Ascending aorta (tissue), 2 donors: ENCODE measurements around the gene OPN4. TPM values are rescaled to one million over a fixed set of nuclear protein-coding genes. Genes with fewer than 3 reads are reported as not detected.

Source experiments
- DNase-seq, 2 donors: peaks; one replicate each; pipeline ENCODE4 v3.0.0-alpha.2; 2019; ENCODE audit warnings: low spot score in 2 of 2
- H3K27ac ChIP-seq, 2 donors: fragments of 200-600 bp; sonication (generic); one replicate each; pipeline ENCODE4 v1.5.1; 2016 to 2017; ENCODE audit warnings: mild to moderate bottlenecking in 1 of 2
- H3K27me3 ChIP-seq: fragments of 200-600 bp; sonication (generic); one replicate; pipeline ENCODE4 v1.5.1; 2017
- H3K36me3 ChIP-seq, 2 donors: fragments of 200-600 bp; sonication (generic); one replicate each; pipeline ENCODE4 v1.5.1; 2016
- H3K4me1 ChIP-seq, 2 donors: fragments of 200-600 bp; sonication (generic); one replicate each; pipeline ENCODE4 v1.5.1; 2016 to 2017; ENCODE audit warnings: mild to moderate bottlenecking in 1 of 2
- H3K4me3 ChIP-seq, 2 donors: fragments of 200-600 bp; sonication (generic); one replicate each; pipeline ENCODE4 v1.5.1; 2016 to 2017; ENCODE audit warnings: mild to moderate bottlenecking in 1 of 2
- H3K9me3 ChIP-seq, 2 donors: fragments of 200-600 bp; sonication (generic); one replicate each; pipeline ENCODE4 v1.5.1; 2016
- intact Hi-C: fragments of 100-400 bp; cut with DNase I; formaldehyde crosslinking; loops from one replicate; pipeline ENCODE4 v1.15.1; 2023
- total RNA-seq: library from RNA; depleted of rRNA; stranded (reverse); fragments of >200 nt; gene quantifications from one replicate; pipeline ENCODE4 v1.1.0, GENCODE V29; 2016
- TF ChIP-seq, protein P1 (sequence below), 3 experiments: fragments of 200-600 bp in 2 of 3; fragments of 450-650 bp in 1 of 3; sonication (generic) in 2 of 3; IDR thresholded peaks; one replicate each; pipeline ENCODE4 v1.5.1; 2016 to 2019; ENCODE audit warnings: antibody characterized with exemption in 3 of 3, mild to moderate bottlenecking in 1 of 3, moderate library complexity in 1 of 3

OPN4 gene
- total RNA-seq, 1 donor from 2014 or later = not detected

DNA sequence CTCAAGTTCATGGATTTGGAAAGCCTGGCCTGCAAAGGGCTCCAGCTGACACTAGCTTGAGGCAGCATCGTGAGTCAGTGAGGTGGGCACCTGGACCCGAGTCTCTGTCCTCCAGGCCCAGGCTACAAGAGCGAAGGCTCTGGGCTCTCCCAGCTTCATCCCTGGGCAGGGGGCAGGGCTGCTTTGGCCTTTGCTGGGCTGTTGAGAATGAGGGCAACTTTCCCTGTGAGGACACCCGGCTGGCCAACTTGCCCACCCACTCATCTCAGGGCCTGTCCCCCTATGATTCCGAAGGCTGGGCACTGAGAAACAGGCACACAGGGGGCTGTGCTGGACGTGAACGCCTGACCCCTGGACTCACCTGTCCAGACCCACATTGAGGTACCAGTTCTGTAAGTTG is 38.3 kb downstream of the OPN4 start:
- no peak for DNase-seq
- H3K9me3 ChIP-seq = no peaks in the 10 kb centered on the region
- peak overlapping the region; percentile 36 to 61 for H3K27ac ChIP-seq
- intact Hi-C loops = loop anchor here (2.0 to 5.0 kb wide), 2 partner anchors 18 to 270 kb away; no protein-coding TSS in a partner anchor
- H3K36me3 ChIP-seq = peaks cover 26 to 39% of the 10 kb centered on the region in 2 donors
- H3K4me3 ChIP-seq = no peak overlapping the region
- peaks cover 10 to 25% of the 10 kb centered on the region in 2 donors for H3K4me1 ChIP-seq
- no peaks in the 10 kb centered on the region for H3K27me3 ChIP-seq
- TF ChIP-seq, protein P1, sequence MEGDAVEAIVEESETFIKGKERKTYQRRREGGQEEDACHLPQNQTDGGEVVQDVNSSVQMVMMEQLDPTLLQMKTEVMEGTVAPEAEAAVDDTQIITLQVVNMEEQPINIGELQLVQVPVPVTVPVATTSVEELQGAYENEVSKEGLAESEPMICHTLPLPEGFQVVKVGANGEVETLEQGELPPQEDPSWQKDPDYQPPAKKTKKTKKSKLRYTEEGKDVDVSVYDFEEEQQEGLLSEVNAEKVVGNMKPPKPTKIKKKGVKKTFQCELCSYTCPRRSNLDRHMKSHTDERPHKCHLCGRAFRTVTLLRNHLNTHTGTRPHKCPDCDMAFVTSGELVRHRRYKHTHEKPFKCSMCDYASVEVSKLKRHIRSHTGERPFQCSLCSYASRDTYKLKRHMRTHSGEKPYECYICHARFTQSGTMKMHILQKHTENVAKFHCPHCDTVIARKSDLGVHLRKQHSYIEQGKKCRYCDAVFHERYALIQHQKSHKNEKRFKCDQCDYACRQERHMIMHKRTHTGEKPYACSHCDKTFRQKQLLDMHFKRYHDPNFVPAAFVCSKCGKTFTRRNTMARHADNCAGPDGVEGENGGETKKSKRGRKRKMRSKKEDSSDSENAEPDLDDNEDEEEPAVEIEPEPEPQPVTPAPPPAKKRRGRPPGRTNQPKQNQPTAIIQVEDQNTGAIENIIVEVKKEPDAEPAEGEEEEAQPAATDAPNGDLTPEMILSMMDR (IDR thresholded peaks at IDR 0.05) = no peak

DNA sequence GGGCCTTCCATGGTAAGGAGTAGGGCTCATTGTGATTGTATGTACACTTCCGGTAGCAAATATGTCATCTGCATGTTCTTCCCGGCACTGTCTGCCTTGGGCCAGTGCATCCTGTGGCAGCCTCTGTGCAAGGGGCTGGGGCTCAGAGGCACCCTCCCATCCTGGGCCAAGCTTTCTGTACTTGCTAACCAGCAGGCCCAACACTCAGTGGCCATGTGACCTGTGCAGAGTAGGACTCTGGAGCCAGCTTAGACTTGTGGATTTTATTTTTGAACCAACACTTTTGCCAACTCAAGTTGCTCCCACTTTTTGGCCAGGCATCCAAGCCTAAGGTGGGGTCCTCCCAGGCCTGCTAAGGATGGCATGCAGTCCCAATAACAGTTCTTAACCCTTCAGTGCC is 38.9 kb downstream of the OPN4 start:
- H3K27ac ChIP-seq = peak overlapping the region in 1 of 2 donors; percentile 36
- TF ChIP-seq, protein P1 (IDR thresholded peaks at IDR 0.05) = no peak
- H3K36me3 ChIP-seq = peaks cover 28 to 44% of the 10 kb centered on the region in 2 donors
- no peak overlapping the region for H3K4me3 ChIP-seq
- H3K4me1 ChIP-seq = peaks cover 7 to 19% of the 10 kb centered on the region in 2 donors
- H3K9me3 ChIP-seq = no peaks in the 10 kb centered on the region
- intact Hi-C loops = loop anchor here (2.0 to 5.0 kb wide), 2 partner anchors 18 to 269 kb away; no protein-coding TSS in a partner anchor
- no peaks in the 10 kb centered on the region for H3K27me3 ChIP-seq
- DNase-seq = no peak

DNA sequence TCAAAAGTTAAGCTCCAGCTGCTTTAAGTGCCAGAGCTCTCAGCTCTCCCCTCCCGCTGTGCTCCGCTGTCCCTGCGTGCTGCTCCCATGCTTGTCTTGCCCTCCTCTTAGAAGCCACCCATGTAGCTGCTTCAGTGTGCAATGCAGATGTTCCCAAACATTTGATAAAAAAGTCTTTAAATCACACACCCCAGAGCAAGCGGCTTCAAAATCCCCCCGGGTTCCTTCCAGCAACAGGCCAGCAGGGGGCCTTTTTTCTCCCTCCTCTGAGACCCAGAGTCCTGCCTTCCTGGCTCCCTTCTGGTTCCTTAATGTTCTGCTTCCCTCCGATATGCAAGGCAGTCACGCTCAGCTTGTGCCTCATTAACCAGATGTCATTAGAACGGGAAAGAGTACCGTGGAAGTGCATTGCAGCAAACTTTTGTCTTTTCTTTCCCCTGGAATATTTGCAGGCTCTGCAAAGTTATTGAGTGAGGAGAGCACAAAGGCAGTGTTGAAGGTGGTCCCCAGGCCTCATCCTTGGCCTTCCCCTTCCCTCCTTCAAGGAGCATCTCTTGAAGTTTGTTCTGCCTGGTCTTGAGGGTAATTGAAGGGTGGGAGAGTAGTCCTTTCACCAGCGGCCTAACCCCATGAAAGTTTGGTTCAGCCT is 39.5 kb downstream of the OPN4 start:
- TF ChIP-seq, protein P1 (IDR thresholded peaks at IDR 0.05) = peak; percentile 35 to 54 (median 51)
- no peaks in the 10 kb centered on the region for H3K9me3 ChIP-seq
- H3K4me1 ChIP-seq = peaks cover 7 to 15% of the 10 kb centered on the region in 2 donors
- H3K27me3 ChIP-seq = no peaks in the 10 kb centered on the region
- peaks cover 34 to 48% of the 10 kb centered on the region in 2 donors for H3K36me3 ChIP-seq
- no peak overlapping the region for H3K4me3 ChIP-seq
- peak overlapping the region in 1 of 2 donors; percentile 36 for H3K27ac ChIP-seq
- intact Hi-C loops = loop anchor here (2.0 to 5.0 kb wide), 2 partner anchors 17 to 268 kb away; no protein-coding TSS in a partner anchor
- DNase-seq = no peak

DNA sequence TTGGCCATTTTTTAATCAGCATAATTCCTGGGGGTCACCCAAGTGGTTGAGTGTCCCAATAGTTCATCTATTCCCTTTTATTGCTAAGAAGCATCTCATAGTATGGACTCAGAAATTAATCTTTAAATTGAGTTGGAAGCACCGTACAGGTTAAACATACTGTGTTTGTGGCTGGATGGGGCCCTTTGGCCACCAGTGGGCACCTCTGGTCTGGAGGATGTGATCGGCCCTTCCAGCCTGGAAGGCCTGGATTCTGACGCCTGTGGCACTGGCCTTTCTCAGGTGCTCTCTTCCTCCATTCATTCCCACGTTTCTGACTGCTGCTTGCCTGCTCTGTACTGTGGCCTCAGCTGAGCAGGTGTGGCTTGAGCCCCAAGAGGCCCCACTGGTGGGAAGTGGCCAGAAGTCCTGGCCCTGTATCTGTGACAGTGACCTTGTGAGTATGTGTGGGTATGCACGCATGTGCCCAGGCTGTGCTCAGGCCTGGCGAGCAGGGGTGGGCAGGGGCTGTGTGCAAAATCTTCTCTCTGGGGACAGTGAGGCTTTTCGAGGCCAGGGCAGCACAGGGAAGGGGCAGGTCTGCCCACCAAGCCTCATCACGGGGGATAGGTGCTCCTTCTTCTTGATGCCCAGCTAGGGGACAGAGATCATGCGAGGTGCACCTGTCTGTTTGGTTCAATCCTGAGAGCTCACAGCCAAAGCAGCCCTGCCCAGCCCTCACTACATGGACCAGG is 44.0 kb downstream of the OPN4 start:
- no peak for DNase-seq
- Histone ChIP-seq H3K4me1 (peaks cover 0 to 2% of the 10 kb centered on the region in 2 donors), H3K27ac (peak overlapping the region; percentile 33 to 50), H3K9me3 (no peaks in the 10 kb centered on the region), H3K4me3 (no peak overlapping the region), H3K27me3 (no peaks in the 10 kb centered on the region), H3K36me3 (peaks cover 49 to 74% of the 10 kb centered on the region in 2 donors)
- intact Hi-C loops = no loop called here
- TF ChIP-seq, protein P1 (IDR thresholded peaks at IDR 0.05) = no peak

DNA sequence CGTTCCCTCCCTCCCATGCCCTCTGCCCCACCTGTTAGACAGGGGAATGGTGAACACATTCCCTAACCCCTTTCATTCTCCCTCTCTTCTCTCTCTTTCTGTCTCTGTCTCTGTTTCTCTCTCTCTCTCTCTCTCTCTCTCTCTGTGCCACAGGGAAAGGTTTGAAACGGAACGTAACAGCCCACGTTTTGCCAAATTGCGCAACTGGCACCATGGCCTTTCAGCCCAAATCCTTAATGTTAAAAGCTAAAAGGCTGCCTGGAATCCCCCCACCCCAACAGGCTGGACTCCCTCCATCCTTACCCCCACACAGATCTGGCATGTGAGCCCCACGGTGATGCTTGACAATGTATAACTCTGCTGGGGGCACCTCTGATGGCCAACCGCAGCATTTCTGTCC is 44.8 kb downstream of the OPN4 start:
- DNase-seq = no peak
- TF ChIP-seq, protein P1 (IDR thresholded peaks at IDR 0.05) = no peak
- Histone ChIP-seq H3K4me1 (no peaks in the 10 kb centered on the region), H3K27ac (peak overlapping the region; percentile 33 to 50), H3K27me3 (no peaks in the 10 kb centered on the region), H3K9me3 (no peaks in the 10 kb centered on the region), H3K36me3 (peaks cover 51 to 74% of the 10 kb centered on the region in 2 donors), H3K4me3 (no peak overlapping the region)
- intact Hi-C loops = no loop called here
